GM21526 (cell line): ENCODE results near the gene PAAF1.
"Not testable (repeated sequence)": the region's sequence is repeated elsewhere in the genome, so short reads cannot be mapped to it uniquely, and the experiment has no call there.

Experiments
- ATAC-seq: cut with Tn5 transposase; IDR thresholded peaks from one replicate; pipeline ENCODE4 v1.9.1; 2021; ENCODE audit warnings: moderate library complexity; ENCODE audit not compliant: unreplicated experiment, low FRiP score

The PAAF1 gene

DNA sequence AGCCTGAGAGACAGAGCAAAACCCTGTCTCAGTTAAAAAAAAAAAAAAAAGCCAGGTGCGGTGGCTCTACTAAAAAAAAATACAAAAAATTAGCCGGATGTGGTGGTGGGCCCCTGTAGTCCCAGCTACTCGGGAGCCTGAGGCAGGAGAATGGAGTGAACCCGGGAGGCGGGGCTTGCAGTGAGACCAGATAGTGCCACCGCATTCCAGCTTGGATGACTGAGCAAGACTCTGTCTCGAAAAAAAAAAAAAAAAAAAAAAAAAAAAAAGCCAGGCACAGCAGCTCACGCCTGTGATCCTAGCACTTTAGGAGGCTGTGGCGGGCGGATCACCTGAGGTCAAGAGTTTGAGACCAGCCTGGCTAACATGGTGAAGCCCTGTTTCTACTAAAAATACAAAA lies 3.6 kb downstream of the PAAF1 start:
- ATAC-seq, result not testable (repeated sequence)

DNA sequence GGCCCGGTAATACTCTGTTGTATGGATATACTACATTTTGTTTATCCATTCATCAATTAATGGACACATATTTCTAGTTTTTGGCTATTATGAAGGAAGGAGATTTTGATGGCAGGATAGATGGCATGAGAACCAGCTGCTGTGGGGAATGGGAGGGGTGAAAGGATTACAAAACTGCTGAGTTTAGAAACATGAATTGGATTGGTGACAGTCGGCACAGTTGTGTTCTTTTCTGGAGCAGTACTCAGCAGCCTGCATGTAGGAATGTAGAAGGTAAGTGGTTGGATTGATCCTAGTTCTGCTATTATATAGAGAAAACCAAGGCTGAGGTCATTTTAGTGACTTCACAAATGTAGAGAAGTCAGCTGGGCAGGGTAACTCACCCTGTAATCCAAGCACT lies 7.1 kb downstream of the PAAF1 start:
- no peak for ATAC-seq

DNA sequence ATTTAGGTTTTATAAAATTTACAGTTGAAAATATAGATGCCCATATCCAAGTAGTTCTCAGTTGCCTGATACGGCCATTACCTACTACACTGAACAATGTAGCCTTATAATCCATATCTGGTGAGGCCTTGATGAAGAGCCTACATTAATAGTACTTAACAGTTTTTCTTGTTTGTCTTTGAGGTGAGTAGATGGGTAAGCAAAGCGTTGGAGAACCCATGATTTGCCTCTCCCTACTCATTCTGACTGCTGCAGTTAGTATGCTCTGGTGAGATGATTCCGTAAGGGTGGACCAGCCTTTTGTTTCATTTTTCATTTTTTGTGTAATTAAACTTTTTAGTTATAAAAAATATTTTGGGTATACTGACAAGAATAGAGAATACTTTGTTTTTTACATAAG lies 11.4 kb downstream of the PAAF1 start:
- no peak for ATAC-seq

DNA sequence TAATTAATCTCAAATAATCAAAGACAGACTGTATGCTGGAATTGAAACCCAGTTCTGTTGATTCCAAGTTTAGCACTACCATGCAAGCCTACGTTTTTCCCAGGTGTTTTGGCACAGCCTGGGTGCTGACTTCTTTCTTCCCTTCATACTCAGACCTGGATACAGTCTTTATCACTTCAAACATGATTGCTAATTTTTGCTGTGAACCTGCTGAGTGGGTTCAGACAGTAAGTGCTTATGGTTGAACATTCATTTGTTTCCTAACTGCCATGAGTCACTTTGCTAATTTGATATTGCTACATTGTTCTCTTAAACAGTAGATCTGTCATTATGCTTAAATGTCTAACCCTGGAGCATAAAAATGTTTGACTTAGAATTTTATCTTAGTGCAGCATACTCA lies 12.2 kb downstream of the PAAF1 start:
- ATAC-seq, result no peak

DNA sequence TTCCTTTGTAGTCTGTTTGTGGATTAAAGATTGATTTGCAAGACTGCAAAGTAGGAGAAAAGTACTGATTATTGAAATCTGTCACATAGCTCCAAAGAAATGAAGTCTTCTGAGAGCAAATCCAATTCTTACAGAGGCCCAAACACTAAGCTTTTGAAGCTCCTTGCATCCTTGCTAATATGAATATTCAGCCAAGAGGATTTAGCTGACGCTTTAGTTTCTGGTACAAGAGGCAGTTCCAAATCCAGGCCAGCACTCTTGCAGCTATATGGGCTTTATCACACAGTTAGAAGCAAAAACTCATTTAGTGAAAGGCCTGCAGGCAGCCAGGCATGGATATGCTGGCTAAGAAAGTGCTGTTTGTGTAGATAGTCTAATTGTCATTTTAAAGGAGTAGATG lies 12.7 kb downstream of the PAAF1 start:
- ATAC-seq, result no peak

DNA sequence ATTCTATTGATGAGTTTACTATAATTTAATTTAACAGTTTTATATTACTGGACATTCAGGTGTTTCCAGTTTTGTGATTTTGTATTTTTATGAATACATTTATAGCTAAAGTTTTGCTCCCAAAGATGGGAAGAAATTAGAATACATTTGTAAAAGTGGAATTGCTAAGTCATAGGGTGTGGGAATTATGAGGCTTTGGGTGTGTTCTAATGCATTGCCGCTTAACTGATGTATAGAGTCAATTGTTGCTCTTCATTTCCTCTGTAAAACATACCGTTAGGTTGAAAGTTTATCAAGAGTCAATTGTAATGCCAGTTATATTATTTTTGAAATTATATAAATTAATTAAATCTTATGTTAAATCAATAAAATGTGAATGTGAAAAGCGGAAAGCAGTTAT lies 16.2 kb downstream of the PAAF1 start:
- no peak for ATAC-seq

DNA sequence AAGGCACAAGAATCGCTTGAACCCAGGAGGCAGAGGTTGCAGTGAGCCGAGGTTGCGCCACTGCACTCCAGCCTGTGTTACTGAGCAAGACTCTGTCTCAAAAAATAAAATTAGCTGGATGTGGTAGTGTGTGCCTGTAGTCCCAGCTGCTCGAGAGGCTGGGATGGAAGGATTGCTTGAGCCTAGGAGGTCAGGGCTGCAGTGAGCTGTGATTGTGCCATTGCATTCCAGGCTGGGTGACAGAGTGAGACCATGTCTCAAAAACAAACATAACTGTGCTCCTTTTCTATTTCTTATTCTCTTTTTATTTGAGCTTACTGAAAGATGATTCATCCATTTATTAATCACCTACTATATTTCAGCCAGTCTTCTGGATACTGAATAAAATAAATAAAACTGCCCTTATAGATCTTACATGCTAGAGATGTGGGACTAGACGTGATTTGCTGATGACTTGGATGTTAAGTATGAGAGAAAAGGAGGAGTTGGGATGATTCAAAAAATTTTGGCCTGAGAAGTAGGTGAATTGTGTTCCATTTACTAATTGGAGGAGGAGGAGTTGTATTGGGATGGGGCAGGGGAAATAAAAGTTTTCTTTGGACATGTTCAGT lies 18.0 kb downstream of the PAAF1 start:
- no peak for ATAC-seq

DNA sequence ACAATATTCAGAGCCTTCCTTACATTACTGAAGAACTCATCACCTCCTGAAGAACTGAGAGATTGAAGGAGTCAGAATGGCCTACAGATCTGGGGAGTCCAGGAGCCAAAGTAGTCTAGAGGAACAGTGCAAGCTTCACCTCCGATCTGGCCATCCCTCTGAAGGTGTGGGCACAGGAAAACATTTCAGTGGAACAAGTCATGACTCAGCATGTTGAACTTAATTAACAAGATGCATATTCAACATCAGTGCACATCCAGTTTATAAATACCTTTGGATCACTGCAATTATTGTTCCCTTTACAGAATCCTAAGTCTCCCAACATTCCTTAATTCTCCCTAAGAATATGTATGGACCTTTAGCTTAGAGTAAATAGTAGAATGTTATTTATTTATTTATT lies 25.5 kb downstream of the PAAF1 start:
- ATAC-seq, result no peak

DNA sequence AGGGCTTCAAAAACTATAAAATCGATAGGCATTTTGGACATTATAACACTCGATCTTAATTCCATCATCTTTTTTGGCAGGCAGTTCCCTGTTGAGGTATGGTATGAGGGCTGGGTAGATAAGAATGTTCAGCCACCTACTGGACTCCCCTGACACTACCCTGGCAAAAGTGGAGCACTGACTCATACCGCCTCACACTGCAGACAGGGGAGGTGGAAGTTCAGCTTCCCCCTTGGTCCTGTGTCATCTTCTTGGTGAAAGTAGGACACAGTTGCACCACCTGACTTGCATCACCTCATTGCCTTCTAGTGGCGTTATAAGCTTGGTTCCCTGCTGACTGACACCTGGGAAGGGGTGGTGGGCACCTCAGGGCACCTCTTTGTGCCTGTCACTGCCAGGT lies 30.4 kb downstream of the PAAF1 start:
- no peak for ATAC-seq

DNA sequence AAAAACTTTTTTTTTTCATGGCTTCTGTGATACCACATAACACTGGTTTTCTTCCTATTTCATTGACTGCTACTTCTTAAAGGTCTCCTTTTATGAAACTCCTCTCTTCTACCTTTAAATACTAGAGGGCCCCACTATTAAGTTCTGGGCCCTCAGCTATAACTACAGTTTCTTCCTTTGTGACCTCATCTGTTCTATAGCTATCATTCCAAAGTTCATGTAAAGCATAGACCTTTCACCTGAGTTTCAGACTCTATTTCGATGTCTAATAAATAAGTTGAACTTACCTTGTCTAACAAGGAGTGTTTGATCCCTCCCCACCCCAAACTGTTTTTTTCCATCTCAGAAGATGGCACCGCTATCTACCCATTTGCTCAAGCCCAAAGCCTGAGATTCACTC lies 35.2 kb downstream of the PAAF1 start:
- ATAC-seq, result no peak

DNA sequence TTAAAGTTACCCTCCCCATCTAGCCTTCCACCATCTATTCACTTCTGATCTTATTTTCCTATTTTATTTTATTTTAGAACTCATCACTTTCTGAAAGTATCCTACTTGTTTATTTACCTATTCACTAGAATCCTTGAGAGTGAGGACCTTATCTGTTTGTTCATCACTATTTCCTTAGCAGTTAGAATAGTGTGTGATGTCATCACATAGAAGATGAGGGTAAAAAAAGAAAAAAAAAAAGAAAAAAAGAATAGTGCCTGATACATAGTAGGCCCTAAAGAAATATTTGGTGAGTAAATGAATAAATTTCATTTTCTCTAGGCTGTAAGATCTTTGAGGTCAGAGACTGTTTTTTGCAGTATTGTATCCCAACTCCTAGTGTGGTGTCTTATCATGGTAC lies 36.7 kb downstream of the PAAF1 start:
- no peak for ATAC-seq

DNA sequence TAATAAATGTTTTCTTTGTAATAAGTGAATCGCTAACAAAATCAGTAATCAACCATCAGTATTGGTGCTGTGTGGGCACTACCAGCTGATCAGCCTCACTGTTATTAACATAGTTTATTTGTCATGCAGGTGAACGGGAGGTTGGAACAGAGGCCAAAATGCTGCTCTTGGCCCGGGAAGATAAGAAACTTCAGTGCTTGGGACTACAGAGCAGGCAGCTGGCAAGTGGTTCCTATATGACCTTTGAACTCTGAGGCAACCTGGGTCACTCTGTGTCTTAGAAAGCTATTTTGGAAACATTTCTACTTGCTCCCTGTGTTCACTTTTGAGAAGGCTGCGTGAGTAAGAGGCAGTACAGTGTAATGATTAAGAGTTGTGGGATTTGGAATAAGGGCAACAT lies 37.5 kb downstream of the PAAF1 start:
- ATAC-seq, result no peak

DNA sequence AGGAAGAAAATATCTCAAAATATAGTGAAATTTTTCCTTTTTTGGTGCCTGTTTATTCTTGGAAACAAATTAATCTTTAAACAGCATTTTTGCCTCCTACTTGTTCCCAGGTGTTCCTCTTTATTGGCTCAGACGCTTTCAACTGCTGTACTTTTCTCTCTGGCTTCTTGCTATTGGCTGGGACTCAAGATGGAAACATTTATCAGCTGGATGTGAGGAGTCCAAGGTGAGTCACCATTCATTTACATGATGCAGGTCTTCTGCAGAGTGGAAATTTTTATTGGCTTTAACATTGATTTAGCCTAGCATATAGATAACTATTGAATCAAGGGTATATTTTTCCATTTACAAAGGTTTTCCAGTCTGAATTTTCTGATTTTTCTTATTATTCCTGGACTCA lies 39.6 kb downstream of the PAAF1 start:
- no peak for ATAC-seq

DNA sequence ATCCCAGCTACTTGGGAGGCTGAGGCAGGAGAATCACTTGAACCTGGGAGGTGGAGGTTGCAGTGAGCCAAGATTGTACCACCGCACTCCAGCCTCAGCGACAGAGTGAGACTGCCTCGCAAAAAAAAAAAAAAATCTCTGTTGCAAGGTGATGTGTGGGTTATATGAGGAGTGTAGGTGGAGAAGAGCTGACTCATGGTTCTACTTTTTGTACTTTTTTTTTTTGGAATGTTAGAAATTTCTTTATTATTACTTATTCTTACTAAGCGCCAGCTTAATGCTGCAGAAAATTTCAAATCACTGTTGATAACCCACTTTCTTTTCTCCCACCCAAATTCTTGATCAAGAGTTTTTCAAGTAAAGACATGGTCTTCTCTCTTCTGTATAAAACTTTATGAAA lies 44.4 kb downstream of the PAAF1 start:
- no peak for ATAC-seq

DNA sequence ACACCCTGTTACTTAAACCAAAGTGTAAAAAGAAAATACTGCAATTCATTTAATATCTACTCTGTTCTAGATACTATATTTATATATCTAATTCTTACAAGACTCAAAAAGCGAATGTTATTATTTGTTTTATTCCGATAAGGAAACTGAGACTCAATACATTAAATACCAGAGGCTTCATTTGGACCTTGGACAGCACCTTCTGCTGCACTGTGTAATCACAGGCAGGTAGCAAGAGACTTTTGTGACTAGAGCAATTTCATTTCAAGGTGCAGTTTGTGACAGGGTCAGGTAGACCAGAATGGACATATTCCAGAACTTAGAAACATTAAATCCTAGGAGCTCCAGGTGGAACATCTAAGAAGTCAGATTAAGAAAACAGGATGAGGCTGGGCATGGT lies 52.6 kb downstream of the PAAF1 start:
- no peak for ATAC-seq

DNA sequence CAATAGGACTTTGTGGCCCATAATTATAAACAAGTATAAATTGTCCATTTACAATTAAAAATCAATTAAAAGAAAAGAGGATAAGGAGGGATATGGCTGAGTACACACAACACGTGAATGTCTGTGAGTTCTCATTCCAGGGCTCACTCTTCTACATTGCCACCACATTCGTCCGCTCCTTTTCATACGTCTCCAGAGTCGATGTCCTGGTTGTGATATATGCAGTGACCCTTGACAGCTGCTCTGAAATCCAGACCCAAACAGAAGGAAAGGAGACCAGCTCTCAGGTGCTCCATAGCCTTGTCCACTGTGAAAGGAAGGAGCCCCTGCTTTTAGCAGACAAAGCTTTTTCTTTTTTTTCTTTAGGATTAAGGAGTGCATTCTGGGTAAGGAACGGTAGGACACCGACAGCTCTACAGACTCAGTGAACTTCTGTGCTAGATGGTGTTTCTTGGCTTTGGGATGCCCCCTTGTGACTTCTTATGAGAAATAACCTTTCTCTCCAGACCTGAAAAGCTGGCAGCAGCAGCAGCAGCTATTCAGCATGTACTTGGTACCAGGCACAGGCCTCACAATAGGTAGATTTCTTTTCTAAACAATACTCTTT lies 54.3 kb downstream of the PAAF1 start:
- no peak for ATAC-seq

DNA sequence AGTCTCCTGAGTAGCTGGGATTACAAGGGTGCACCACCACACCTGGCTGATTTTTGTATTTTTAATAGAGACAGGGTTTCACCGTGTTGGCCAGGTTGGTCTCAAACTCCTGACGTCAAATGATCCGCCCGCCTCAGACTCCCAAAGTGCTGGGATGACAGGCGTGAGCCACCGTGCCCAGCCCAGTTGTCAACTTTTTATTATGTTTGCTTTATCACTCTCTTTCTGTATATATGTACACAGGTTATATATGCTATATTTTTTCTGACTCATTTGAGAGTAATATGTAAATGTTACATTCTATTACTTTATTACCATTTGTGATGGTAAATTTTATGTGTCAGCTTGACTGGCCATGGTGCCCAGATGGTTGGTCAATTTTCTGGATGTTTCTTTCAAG lies 55.2 kb downstream of the PAAF1 start:
- ATAC-seq, result no peak

DNA sequence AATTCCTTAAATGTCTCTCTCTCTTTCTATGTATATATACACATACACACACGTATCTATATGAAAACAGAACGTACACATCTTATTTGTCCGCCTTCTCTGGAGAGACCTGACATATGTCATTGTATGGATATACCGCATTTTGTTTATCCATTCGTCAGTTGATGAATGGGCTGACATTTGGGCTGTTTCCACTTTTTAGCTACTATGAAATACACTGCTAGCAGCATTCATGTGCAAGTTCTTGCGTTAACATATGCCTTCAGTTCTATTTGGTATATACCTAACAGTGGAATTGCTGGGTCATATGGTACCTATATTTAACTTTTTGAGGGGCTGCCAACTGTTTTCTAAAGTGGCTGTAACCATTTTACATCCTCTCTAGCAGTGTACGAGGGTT lies 56.0 kb downstream of the PAAF1 start:
- no peak for ATAC-seq

DNA sequence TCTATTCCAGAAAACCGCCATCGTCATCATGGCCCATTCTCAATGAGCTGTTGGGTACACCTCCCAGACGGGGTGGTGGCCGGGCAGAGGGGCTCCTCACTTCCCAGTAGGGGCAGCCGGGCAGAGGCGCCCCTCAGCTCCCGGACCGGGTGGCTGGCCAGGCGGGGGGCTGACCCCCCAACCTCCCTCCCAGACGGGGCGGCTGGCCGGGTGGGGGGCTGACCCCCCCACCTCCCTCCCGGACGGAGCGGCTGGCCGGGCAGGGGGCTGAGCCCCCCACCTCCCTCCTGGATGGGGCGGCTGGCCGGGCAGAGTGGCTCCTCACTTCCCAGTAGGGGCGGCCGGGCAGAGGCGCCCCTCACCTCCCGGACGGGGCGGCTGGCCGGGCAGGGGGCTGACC lies 59.2 kb downstream of the PAAF1 start:
- not testable (repeated sequence) for ATAC-seq

DNA sequence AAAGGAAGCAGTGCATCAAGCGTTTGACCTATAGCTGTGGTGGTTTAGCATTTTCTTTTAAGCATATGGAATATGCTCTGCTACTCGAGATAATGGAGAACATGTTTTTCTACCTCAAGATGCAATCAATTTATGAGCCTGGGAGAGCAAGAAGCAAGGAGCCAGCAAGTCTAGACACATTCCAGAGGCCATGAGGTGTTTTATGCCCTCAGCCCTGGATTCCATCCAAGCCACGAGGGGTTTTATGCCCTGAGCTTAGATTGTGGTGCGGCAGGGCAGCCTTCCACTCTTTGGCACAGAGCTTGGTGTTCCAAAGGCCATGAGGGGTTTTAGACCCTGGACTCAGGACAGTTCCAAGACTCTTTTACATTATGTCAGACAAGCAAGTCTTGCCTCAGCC lies 62.3 kb downstream of the PAAF1 start:
- ATAC-seq, result no peak

DNA sequence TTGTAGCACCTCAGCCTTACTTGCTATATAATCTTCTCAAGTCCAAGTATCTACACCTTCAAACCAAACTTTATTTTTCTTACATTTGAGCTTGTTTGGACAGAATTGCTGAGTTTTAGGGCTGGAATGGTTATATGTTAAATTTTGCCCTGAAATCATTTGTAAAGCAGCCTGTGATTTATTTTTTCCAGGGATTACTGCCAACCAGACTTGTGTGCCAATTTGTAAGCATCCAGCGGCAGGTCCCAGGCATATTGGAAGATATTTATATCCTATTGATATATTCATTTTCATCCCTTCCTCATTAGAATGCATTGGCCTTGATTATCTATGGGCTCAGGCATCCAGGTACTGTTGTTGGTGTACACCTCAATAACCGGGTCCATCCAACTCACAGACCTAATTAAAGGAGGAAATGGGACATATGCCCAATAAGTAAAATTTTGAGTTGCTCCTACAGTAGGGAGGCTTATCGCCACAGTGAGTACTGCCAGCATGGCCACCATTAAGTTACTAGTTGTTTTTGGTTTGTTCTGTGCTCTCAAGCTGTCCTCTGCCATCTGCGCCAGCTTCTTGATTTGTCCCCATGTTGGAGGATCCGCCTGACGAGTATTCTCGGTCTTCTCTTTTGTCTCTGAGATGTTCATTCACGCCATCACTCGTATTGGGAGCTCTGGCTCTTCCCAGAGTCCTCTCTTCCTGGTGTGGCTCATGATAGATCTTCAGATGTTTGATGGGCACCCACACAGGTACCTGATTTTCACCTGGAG lies 64.2 kb downstream of the PAAF1 start:
- no peak for ATAC-seq

DNA sequence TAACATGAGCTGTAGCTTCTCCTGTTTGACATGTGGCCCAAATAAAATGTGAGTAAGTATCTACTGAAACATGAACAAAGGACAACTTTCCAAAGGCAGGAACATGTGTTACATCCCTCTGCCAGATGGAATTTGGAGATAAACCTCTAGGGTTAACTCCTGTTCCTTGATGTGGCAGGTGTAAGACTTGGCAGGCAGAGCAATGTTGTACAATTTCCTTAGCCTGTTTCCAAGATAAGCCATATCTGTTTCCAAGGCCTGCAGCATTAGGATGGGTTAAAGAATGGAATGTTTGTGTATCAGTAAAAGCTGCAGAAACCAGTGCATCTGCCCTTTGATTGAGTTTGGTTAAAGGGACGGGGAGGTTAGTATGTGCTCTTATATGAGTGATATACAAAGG lies 65.2 kb downstream of the PAAF1 start:
- no peak for ATAC-seq
